IMR-90 (cell line): ENCODE measurements around the gene KLF18. TPM values are rescaled to one million over a fixed set of nuclear protein-coding genes. Genes with fewer than 3 reads are reported as not detected.

Experiments used
- ATAC-seq: fragments of 200-7000 bp; cut with Tn5 transposase; 2 replicates; pipeline ENCODE4 v1.9.1; 2020; ENCODE audit warnings: low read depth, mild to moderate bottlenecking, moderate library complexity
- BruUV-seq: library from RNA; stranded (reverse); fragments of 400-500 nt; replicated peaks from 2 replicates; lab custom pipeline; 2021; lab: Mats Ljungman, UMichigan
- CTCF ChIA-PET: fragments of 300-600 bp; formaldehyde crosslinking; extraction: SDS; loops from one replicate; lab custom pipeline; 2021; ENCODE audit warnings: antibody characterized with exemption; lab: Yijun Ruan, JAX
- POLR2A ChIA-PET: fragments of 300-600 bp; sonication (Branson Sonifier 250); formaldehyde crosslinking; loops from one replicate; lab custom pipeline; 2022; ENCODE audit warnings: antibody characterized with exemption; ENCODE audit not compliant: unreplicated experiment; lab: Charles Lee
- DNase-seq: peaks from one replicate; pipeline ENCODE4 v3.0.0; 2013
- H2AFZ ChIP-seq: replicated peaks from 2 replicates; pipeline ENCODE3; 2013; ENCODE audit warnings: low read length, mild to moderate bottlenecking; ENCODE audit not compliant: poor library complexity
- H2AK5ac ChIP-seq: 2 replicates; pipeline ENCODE4 v1.6.1; 2013; ENCODE audit warnings: low read depth, low read length, inconsistent platforms
- H2AK9ac ChIP-seq: replicated peaks from 2 replicates; pipeline ENCODE3; 2013; ENCODE audit warnings: mild to moderate bottlenecking, low read depth, low read length, moderate library complexity; ENCODE audit not compliant: poor library complexity
- H2BK120ac ChIP-seq: 2 replicates; pipeline ENCODE4 v1.6.1; 2013; ENCODE audit warnings: low read depth, low read length, inconsistent platforms
- H2BK15ac ChIP-seq: 3 replicates; pipeline ENCODE4 v1.6.1; 2013; ENCODE audit warnings: low read depth, low read length, inconsistent platforms
- H2BK20ac ChIP-seq: 2 replicates; pipeline ENCODE4 v1.6.1; 2013; ENCODE audit warnings: low read depth, mild to moderate bottlenecking, inconsistent platforms, low read length, moderate library complexity
- H2BK5ac ChIP-seq: 2 replicates; pipeline ENCODE4 v1.6.1; 2013; ENCODE audit warnings: mild to moderate bottlenecking, low read depth, low read length, inconsistent platforms; ENCODE audit not compliant: poor library complexity, severe bottlenecking
- H3K14ac ChIP-seq: replicated peaks from 2 replicates; pipeline ENCODE4 v1.6.1; 2013; ENCODE audit warnings: low read depth, low read length, inconsistent platforms
- H3K18ac ChIP-seq: 2 replicates; pipeline ENCODE4 v1.6.1; 2013; ENCODE audit warnings: low read depth, low read length, control low read depth
- H3K23ac ChIP-seq: 2 replicates; pipeline ENCODE4 v1.6.1; 2013; ENCODE audit warnings: low read depth, low read length, inconsistent platforms
- H3K27ac ChIP-seq: 2 replicates; pipeline ENCODE4 v1.5.1; 2013; ENCODE audit warnings: mild to moderate bottlenecking, control low read depth, low read length; ENCODE audit not compliant: insufficient read depth
- H3K27me3 ChIP-seq: 2 replicates; pipeline ENCODE4 v1.6.1; 2013; ENCODE audit warnings: low read length; ENCODE audit not compliant: control insufficient read depth, insufficient read depth
- H3K36me3 ChIP-seq: 2 replicates; pipeline ENCODE4 v1.6.1; 2013; ENCODE audit warnings: low read length, mixed read lengths; ENCODE audit not compliant: control insufficient read depth, insufficient read depth
- H3K4ac ChIP-seq: 2 replicates; pipeline ENCODE4 v1.6.1; 2013; ENCODE audit warnings: low read depth, low read length, inconsistent platforms
- H3K4me1 ChIP-seq: 2 replicates; pipeline ENCODE4 v1.6.1; 2013; ENCODE audit warnings: low read length, mixed read lengths; ENCODE audit not compliant: control insufficient read depth, insufficient read depth
- H3K4me2 ChIP-seq: 2 replicates; pipeline ENCODE4 v1.6.1; 2013; ENCODE audit warnings: low read depth, mild to moderate bottlenecking, control low read depth, low read length, moderate library complexity
- H3K4me3 ChIP-seq: 2 replicates; pipeline ENCODE4 v1.5.1; 2013; ENCODE audit warnings: low read depth, mild to moderate bottlenecking, control low read depth, low read length, moderate library complexity; ENCODE audit not compliant: insufficient read depth
- H3K56ac ChIP-seq: 2 replicates; pipeline ENCODE4 v1.6.1; 2013; ENCODE audit warnings: low read length, inconsistent platforms; ENCODE audit not compliant: insufficient read depth; ENCODE audit errors: extremely low read depth
- H3K79me1 ChIP-seq, 2 experiments: 2 replicates each; pipeline ENCODE4 v1.6.1; 2013; ENCODE audit warnings: low read length in 2 of 2, inconsistent platforms in 1 of 2, low read depth in 1 of 2
- H3K9ac ChIP-seq: 2 replicates; pipeline ENCODE4 v1.6.1; 2013; ENCODE audit warnings: low read depth, low read length, control low read depth
- H3K9me1 ChIP-seq: 2 replicates; pipeline ENCODE4 v1.6.1; 2013; ENCODE audit warnings: low read length, inconsistent platforms; ENCODE audit not compliant: insufficient read depth
- H3K9me3 ChIP-seq: 2 replicates; pipeline ENCODE4 v1.6.1; 2013; ENCODE audit warnings: low read length; ENCODE audit not compliant: control insufficient read depth, insufficient read depth
- H4K20me1 ChIP-seq: 2 replicates; pipeline ENCODE4 v1.6.1; 2013; ENCODE audit warnings: low read length, inconsistent platforms; ENCODE audit not compliant: insufficient read depth
- H4K5ac ChIP-seq: 2 replicates; pipeline ENCODE4 v1.6.1; 2013; ENCODE audit warnings: mild to moderate bottlenecking, low read depth, low read length, control low read depth
- H4K8ac ChIP-seq, 2 experiments: 2 replicates each; pipeline ENCODE4 v1.6.1; 2013; ENCODE audit warnings: low read depth in 2 of 2, low read length in 2 of 2, control low read depth in 1 of 2, inconsistent platforms in 1 of 2
- H4K91ac ChIP-seq: 2 replicates; pipeline ENCODE4 v1.6.1; 2013; ENCODE audit warnings: low read depth, low read length, inconsistent platforms; ENCODE audit not compliant: insufficient read depth
- BHLHE40 ChIP-seq: fragments of 150-350 bp; IDR thresholded peaks from 2 replicates; pipeline ENCODE4 v1.6.1; 2016; ENCODE audit warnings: mild to moderate bottlenecking, low read depth, low read length
- CEBPB ChIP-seq: IDR thresholded peaks from 2 replicates; pipeline ENCODE4 v1.6.1; 2012; ENCODE audit warnings: low read depth, low read length, improper control_type of control experiment
- CHD1 ChIP-seq: IDR thresholded peaks from 2 replicates; pipeline ENCODE4 v1.6.1; 2012; ENCODE audit warnings: low read depth, low read length, improper control_type of control experiment
- ELK1 ChIP-seq: fragments of 150-350 bp; IDR thresholded peaks from 2 replicates; pipeline ENCODE4 v1.6.1; 2016; ENCODE audit warnings: low read depth, mild to moderate bottlenecking, low read length, moderate library complexity, borderline replicate concordance
- FOS ChIP-seq: fragments of 150-350 bp; IDR thresholded peaks from 2 replicates; pipeline ENCODE4 v1.6.1; 2016; ENCODE audit warnings: low read depth, low read length
- MAFK ChIP-seq: IDR thresholded peaks from 2 replicates; pipeline ENCODE4 v1.6.1; 2012; ENCODE audit warnings: low read depth, low read length, improper control_type of control experiment
- MAZ ChIP-seq: IDR thresholded peaks from 2 replicates; pipeline ENCODE4 v1.6.1; 2012; ENCODE audit warnings: low read depth, mild to moderate bottlenecking, low read length, improper control_type of control experiment, moderate library complexity, borderline replicate concordance
- MXI1 ChIP-seq: IDR thresholded peaks from 2 replicates; pipeline ENCODE4 v1.6.1; 2012; ENCODE audit warnings: low read depth, mild to moderate bottlenecking, low read length, moderate library complexity, borderline replicate concordance
- NFE2L2 ChIP-seq: fragments of 150-350 bp; IDR thresholded peaks from 2 replicates; pipeline ENCODE4 v1.6.1; 2016; ENCODE audit warnings: low read depth, mild to moderate bottlenecking, low read length
- POLR2A ChIP-seq: IDR thresholded peaks from 2 replicates; pipeline ENCODE4 v1.6.1; 2012; ENCODE audit warnings: mild to moderate bottlenecking, low read depth, low read length
- RAD21 ChIP-seq: IDR thresholded peaks from 2 replicates; pipeline ENCODE4 v1.6.1; 2012; ENCODE audit warnings: low read length, improper control_type of control experiment
- RCOR1 ChIP-seq: IDR thresholded peaks from 2 replicates; pipeline ENCODE4 v1.6.1; 2012; ENCODE audit warnings: mild to moderate bottlenecking, low read length, improper control_type of control experiment; ENCODE audit not compliant: insufficient replicate concordance
- RFX5 ChIP-seq: IDR thresholded peaks from 2 replicates; pipeline ENCODE4 v1.8.0; 2012; ENCODE audit warnings: low read depth, mild to moderate bottlenecking, low read length, moderate library complexity
- SMC3 ChIP-seq: fragments of 150-350 bp; IDR thresholded peaks from 2 replicates; pipeline ENCODE4 v1.6.1; 2016; ENCODE audit warnings: low read depth, mild to moderate bottlenecking, antibody characterized with exemption, low read length, moderate library complexity
- dilution Hi-C: fragments of 300-500 bp; cut with HindIII; formaldehyde crosslinking; loops from one replicate; pipeline ENCODE4 v1.14.3; 2018; ENCODE audit warnings: low sequenced_read_pairs; ENCODE audit not compliant: unreplicated experiment
- in situ Hi-C: fragments of 300-500 bp; cut with MboI; formaldehyde crosslinking; loops from 3 replicates; pipeline ENCODE4 v1.14.3; 2019; ENCODE audit warnings: low sequenced_read_pairs, inconsistent platforms, mixed read lengths
- intact Hi-C: fragments of 100-400 bp; cut with micrococcal nuclease; formaldehyde crosslinking; loops from 2 replicates; pipeline ENCODE4 v1.10.0; 2022
- polyA plus RNA-seq, 3 experiments: library from polyadenylated mRNA; depleted of rRNA; stranded (reverse); fragments of >200 nt; gene quantifications; 2 replicates each; pipeline ENCODE4 v1.2.3, GENCODE V29; 2012; ENCODE audit warnings: low replicate concordance in 1 of 3
- total RNA-seq: library from RNA; depleted of rRNA; stranded (reverse); fragments of >200 nt; gene quantifications from 2 replicates; pipeline ENCODE4 v1.2.3, GENCODE V29; 2012
- TF ChIP-seq, protein P1 (sequence below): fragments of 150-350 bp; IDR thresholded peaks from 2 replicates; pipeline ENCODE4 v1.6.1; 2017; ENCODE audit warnings: mild to moderate bottlenecking, antibody characterized with exemption, low read length, low read depth
- TF ChIP-seq, protein P2 (sequence below): conservative IDR thresholded peaks from 2 replicates; pipeline ENCODE4 v1.5.1; 2012; ENCODE audit warnings: mild to moderate bottlenecking, low read depth, low read length, improper control_type of control experiment

KLF18 gene
- total and polyA plus RNA-seq, 2 of the 4 experiments (the other 2 are of a cell fraction), result not detected

GRCh38 chr1:44158871-44159270 lies 17.4 kb upstream of the KLF18 start:
- intact Hi-C loops, result no loop called here
- no TSS peak for BruUV-seq

More at GRCh38 chr1:44158871-44159270, 17.4 kb upstream of the KLF18 start:
- Histone ChIP-seq H2AK5ac (no peak overlapping the region), H2AK9ac (no peak overlapping the region), H4K8ac (no peak overlapping the region), H3K27me3 (0 out of 2 replicates have a peak, but pooled peaks cover 2% of the 10 kb centered on the region), H3K9me1 (no peaks in the 10 kb centered on the region), H2BK20ac (no peak overlapping the region), H2BK5ac (no peak overlapping the region), H2BK120ac (no peak overlapping the region), H3K79me1 (no peaks in the 10 kb centered on the region), H3K27ac (no peak overlapping the region), H3K23ac (no peak overlapping the region), H3K4ac (no peak overlapping the region), H3K9me3 (no peaks in the 10 kb centered on the region), H3K36me3 (no peaks in the 10 kb centered on the region), H4K20me1 (no peaks in the 10 kb centered on the region), H3K9ac (no peak overlapping the region), H2BK15ac (no peak overlapping the region), H3K18ac (no peak overlapping the region), H3K4me3 (no peak overlapping the region), H3K4me1 (no peaks in the 10 kb centered on the region), H4K5ac (no peak overlapping the region), H4K91ac (no peak overlapping the region), H3K4me2 (no peak overlapping the region), H2AFZ (no peak overlapping the region), H3K56ac (no peak overlapping the region), H3K14ac (no peak overlapping the region)
- no peak for DNase-seq
- CTCF ChIA-PET, result no interaction called here
- no peak for TF ChIP-seq RFX5
- TF ChIP-seq NFE2L2, result no peak
- TF ChIP-seq RAD21, result no peak
- TF ChIP-seq CHD1, result no peak
- TF ChIP-seq ELK1, result no peak
- TF ChIP-seq RCOR1, result no peak
- TF ChIP-seq, protein P1, sequence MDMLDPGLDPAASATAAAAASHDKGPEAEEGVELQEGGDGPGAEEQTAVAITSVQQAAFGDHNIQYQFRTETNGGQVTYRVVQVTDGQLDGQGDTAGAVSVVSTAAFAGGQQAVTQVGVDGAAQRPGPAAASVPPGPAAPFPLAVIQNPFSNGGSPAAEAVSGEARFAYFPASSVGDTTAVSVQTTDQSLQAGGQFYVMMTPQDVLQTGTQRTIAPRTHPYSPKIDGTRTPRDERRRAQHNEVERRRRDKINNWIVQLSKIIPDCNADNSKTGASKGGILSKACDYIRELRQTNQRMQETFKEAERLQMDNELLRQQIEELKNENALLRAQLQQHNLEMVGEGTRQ, result no peak
- TF ChIP-seq MAZ, result no peak
- TF ChIP-seq SMC3, result no peak
- TF ChIP-seq CEBPB, result no peak
- no peak for TF ChIP-seq POLR2A
- TF ChIP-seq, protein P2, sequence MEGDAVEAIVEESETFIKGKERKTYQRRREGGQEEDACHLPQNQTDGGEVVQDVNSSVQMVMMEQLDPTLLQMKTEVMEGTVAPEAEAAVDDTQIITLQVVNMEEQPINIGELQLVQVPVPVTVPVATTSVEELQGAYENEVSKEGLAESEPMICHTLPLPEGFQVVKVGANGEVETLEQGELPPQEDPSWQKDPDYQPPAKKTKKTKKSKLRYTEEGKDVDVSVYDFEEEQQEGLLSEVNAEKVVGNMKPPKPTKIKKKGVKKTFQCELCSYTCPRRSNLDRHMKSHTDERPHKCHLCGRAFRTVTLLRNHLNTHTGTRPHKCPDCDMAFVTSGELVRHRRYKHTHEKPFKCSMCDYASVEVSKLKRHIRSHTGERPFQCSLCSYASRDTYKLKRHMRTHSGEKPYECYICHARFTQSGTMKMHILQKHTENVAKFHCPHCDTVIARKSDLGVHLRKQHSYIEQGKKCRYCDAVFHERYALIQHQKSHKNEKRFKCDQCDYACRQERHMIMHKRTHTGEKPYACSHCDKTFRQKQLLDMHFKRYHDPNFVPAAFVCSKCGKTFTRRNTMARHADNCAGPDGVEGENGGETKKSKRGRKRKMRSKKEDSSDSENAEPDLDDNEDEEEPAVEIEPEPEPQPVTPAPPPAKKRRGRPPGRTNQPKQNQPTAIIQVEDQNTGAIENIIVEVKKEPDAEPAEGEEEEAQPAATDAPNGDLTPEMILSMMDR, result no peak
- no peak for TF ChIP-seq BHLHE40
- TF ChIP-seq MAFK, result no peak
- no peak for TF ChIP-seq FOS
- no peak for TF ChIP-seq MXI1
- no peak for ATAC-seq
- dilution Hi-C loops, result no loop called here
- POLR2A ChIA-PET, result no interaction called here
- in situ Hi-C loops, result no loop called here
